ENCODE results near the gene BCL11A. TPM values are rescaled to one million over a fixed set of nuclear protein-coding genes. Genes with fewer than 3 reads are reported as not detected.

BCL11A gene
- total RNA-seq, 1 donor from 2014 or later = 0.40 TPM

DNA sequence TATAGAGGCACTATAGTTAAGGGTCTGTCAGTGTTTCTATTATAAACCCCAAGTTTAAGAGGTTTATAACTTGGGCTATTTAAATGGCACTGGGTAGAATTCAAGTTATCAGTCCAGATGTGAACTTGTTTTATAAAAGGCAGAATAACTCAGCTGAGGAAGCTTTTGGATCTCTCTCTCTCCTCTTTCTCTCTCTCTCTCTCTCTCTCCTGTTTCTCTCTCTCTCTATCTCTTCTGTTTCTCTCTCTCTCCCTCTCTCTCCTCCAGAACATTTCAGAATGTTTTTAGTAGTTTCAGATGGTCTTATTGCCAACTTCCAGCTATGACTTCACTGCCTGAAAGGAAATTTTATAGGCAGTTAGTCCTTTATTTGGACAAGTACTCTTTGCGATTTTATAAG, 6.4 kb upstream of the BCL11A start:
- no peak for DNase-seq (ENCODE audit: low read depth in 2 of 2)

DNA sequence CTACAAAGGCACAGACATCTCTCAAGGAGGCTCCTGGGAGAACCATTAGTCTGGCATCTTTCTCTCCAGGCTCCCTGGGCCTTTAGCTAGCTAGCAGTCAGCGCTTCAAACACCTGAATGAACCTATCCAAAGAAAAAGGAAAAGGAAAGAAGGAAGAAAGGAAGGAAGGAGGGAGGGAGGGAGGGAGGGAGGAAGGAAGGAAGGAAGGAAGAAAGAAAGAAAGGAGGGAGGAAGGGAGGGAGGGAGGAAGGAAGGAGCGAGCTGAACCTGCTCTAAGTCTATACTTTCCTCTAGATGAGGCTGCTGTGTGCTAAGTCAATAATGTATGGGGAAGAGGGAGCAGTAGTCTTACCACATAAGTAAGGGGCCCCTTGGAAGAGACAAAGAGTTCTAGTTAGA, 5.1 kb upstream of the BCL11A start:
- no peak for DNase-seq (ENCODE audit: low read depth in 2 of 2)

DNA sequence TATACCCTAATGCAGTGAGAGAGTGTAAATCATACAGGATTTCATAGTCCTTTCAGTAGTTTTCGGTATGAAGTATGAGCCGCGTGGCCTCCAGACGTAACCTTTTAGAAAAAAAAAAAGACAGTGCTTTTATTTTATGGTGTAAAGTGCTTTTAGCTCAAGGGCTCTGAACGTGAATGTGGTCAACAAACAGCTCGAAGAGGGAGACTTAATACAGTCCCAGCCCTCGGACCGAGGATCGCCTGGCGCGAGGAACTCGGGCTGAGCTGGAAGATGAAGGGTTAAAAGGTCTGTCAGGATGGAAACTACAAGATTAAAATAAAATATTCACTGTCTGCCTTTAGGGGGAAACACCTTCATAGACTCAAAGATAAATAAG, 4.0 kb upstream of the BCL11A start:
- no peak for DNase-seq (ENCODE audit: low read depth in 2 of 2)

DNA sequence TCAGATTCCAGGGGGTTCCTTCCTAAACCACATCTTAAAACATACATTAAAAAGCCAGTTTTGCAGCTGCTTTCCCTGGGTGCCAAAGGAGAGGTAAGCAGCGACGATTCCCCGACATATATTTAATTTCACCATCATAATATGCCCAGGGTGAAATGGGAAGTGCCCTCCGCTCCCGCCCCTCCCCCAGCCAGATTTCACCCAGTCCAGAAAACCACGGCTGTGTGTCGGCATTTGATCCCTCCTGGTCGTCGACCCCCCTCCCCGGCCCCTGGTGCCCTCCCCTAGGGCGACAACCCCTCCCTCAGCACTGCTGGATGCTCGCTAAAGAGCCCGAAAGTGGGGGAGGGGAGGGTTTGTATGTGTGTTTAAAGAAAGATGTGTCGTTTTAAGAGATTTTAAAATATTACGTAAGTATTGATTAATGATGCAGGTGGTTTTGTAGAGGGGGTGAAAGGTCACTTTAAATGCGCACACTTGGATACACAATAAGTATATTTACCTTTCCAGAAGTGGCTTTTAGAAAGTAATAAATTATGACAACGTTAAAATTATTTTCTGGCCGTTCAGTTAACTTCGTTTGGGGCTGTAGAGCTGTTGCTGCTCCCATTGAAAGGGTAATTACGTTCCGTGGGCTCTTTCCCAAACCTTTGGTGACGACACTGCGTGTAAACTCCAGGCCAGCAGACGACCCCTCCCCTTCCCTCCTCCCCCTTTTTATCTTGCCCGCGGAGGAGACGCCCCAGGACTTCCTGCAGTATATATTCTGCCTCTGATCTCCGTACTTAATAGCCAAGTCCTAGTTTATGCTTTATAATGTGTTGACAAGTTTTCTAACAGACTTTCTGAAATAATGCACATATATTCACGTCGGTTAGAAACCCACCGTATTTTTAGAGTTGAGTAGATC, 3.4 kb upstream of the BCL11A start:
- DNase-seq (ENCODE audit: low read depth in 2 of 2) = no peak

GRCh38 chr2:60556175-60556574, 2.7 kb upstream of the BCL11A start:
- DNase-seq (ENCODE audit: low read depth in 2 of 2) = no peak

GRCh38 chr2:60555783-60556139, 2.3 kb upstream of the BCL11A start:
- no peak for DNase-seq (ENCODE audit: low read depth in 2 of 2)

- DNase-seq (ENCODE audit: low read depth in 2 of 2) = peak; percentile 70 to 88
Observed at GRCh38 chr2:60555066-60555782, 1.8 kb upstream of the BCL11A start.

- DNase-seq (ENCODE audit: low read depth in 2 of 2) = no peak
Observed at GRCh38 chr2:60554646-60555065, 1.2 kb upstream of the BCL11A start.

DNA sequence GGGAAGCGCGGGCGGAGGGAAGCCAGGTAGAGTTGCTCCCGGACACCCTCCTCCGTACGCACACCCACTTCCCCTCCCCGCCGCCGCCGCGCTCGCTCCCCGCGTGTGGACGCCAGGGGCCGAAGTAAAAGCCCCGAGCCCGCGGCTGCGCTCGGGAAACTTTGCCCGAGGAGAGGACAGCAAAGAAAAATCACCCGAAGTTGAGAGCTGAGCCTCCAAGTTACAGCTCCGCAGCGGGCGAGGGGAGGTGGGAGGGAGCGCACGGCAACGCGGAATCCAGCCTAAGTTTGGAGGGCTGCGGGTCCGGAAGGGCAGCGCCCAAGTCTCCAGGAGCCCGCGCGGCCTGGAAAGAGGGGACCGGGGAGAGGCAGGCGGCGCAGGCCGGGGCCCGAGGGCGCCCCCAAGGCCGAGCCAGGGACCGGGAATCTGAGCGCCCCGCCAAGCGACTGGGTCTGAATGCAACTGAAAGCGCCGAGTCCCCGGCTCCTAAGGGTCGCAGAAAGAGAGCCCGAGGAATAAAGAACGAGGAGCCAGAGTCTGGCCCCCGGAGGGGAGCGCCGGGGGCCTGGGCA, 706 bp upstream of the BCL11A start:
- peak in 1 of 2 donors; percentile 41 for DNase-seq (ENCODE audit: low read depth in 2 of 2)

DNA sequence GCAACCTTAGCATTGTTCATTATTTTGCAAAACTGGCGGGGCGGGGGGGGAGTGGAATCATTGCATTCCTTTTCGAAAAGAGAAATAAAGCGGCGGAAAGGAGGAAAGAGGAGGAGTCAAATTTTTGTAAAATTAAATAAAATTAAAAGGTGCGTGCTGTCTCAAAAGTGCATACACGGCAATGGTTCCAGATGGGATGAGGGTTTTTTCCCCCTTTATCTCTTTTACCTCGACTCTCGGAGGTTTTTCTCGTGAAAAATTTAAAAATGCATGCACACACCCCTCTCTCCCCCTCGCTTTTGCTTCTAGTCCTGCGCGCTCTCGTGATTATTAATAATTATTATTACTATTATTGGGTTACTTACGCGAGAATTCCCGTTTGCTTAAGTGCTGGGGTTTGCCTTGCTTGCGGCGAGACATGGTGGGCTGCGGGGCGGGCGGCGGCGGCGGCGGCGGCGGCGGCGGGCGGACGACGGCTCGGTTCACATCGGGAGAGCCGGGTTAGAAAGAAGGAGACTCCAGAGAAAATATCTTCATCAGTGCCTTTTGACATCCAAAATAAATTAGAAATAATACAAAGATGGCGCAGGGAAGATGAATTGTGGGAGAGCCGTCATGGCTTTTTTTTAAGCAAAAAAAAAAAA, 481 bp downstream of the BCL11A start:
- no peak for DNase-seq (ENCODE audit: low read depth in 2 of 2)

DNA sequence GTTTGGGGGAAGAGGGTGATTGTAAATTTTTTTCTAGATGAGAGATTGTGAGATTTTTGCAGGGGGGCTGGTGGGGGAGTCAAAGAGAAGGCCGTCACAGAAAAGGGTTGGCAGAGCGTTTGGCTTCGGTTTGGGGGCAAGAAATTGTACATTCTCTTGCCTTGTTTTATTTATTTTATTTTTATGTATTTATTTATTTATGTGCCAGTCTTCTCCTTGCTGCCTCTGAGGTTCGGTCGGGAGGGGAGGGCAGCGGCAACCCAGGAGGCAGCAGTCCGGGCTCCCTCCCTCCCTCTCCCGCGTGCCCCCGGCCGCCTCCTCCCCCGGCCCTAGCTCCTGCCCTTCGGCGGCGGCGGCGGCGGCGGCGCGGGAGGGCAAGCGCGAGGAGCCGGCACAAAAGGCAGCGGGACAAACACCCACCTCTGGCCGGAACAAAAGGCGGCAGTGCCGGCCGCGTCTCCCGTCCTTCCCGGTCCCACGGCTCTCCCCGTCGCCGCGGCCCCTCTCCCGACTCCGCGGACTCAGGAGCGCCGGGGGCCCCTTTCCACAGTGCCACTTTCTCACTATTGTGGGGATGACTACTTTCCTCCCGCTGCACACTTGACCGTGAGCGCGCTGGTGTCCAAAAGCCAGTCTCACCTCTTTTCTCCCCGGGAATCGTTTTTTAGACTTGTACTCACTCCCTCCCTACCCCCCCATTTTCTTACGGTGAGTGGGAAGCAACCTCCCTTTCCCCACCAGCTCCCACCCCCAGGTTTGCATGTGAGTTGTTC, 1.2 kb downstream of the BCL11A start:
- DNase-seq (ENCODE audit: low read depth in 2 of 2) = no peak

DNA sequence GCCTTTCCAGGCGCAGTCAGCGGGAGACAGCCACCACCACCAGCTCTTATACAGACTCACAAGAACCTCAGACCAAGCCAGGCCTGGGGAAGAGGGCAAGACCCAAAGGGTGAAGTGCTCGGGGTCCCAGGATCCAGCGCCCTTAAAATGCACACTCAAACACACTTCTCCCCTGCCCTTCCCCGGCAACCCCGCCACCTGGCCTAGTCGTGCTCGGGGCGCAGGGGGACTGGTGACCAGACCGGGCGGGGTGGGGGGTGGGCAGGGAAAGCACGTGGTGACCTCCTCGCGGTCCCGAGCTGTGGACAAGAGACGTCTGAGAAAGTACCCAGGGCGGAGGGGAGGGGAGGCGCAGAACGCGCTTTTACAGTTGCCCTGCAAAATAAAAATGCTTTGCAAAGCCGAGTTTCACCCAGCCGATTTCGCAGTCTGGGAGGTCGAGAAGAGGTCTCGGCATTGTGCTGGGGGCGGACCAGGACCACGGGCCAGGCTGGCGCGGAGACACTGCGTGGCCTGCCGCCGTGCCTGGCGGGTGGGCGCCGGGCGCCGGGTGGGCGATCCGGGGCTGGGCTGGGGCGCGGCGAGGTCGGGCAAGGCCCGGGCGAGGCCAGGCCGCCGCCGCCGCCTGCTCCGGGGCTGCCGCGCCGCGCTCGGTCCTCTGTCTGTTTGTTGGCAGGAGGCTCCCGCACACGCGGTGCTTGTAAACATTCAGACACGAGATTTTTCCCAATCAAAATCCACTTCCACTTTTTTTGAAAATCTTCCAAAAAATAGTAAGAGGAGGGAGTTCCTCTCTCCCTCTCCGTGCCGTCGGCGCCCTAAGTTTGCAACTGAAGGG, 2.0 kb downstream of the BCL11A start:
- peak in 1 of 2 donors; percentile 46 for DNase-seq (ENCODE audit: low read depth in 2 of 2)

- no peak for DNase-seq (ENCODE audit: low read depth in 2 of 2)
Observed at GRCh38 chr2:60550984-60551239, 2.5 kb downstream of the BCL11A start.

- peak; percentile 61 to 83 for DNase-seq (ENCODE audit: low read depth in 2 of 2)
Observed at GRCh38 chr2:60550178-60550983, 3.1 kb downstream of the BCL11A start.

DNA sequence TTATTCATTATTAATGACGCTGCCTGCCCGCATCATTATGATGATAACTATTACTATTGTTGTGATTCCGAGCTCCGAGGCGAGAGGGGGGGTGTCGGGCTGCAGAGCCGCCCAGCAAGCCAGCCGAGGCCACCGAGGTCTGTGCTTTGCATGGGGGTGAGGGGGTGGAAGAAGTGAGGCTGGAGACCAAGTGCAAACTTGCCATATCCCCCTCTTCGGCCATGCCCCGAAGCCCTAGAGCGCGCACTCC, 3.6 kb downstream of the BCL11A start:
- DNase-seq (ENCODE audit: low read depth in 2 of 2) = peak in 1 of 2 donors; percentile 33

DNA sequence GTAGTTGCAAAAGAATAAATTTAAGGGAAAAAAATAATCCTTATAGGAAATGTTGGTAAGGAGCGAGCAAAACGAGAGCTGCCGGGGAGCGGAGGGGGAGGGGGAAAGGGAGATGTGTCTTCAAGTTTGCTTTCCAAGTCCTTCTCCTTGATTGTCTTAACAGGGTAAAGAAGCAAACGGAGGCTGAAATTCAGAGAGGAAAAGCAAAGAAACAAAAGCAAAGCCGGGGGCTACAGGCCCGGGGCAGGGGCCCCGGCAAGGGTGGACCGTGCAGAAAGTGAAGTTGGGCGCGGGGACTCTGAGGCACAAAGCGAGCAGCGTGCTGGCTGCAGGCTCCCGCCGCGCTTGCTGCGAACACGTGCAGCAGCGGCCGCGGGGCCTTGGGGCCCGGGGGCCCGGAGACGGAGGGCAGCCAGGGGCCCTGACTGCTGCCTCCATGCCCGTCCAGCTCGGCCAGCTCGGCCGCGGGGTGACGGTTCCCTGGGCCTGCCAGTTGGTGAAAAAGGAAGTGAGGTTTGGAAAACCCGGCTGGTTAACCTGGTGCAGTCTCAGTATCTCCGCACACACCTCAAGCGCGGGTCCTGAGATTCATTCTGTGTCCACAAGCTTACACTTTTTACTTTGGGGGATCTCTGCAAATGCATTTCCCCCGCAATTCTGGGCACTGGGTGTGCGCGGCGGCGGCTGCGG, 4.1 kb downstream of the BCL11A start:
- DNase-seq (ENCODE audit: low read depth in 2 of 2) = no peak

DNA sequence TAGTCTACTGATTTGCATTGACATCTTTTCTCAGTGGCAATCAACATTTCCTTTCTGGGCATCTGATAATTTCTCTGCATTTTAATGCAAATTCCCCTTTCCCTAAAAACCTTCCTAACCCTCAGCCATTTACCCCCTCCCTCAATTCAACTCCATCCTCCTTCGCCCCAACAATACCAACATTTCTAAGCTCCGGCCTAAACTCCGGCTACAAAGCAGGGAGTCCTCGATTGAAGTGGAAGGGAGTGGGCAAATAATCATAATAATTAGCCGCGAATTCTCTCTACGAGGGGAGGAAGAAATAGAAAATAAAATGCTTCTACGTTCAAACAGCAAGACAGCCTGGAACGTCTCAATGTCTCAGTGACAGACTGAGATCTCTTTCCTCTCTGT, 4.6 kb downstream of the BCL11A start:
- no peak for DNase-seq (ENCODE audit: low read depth in 2 of 2)

DNA sequence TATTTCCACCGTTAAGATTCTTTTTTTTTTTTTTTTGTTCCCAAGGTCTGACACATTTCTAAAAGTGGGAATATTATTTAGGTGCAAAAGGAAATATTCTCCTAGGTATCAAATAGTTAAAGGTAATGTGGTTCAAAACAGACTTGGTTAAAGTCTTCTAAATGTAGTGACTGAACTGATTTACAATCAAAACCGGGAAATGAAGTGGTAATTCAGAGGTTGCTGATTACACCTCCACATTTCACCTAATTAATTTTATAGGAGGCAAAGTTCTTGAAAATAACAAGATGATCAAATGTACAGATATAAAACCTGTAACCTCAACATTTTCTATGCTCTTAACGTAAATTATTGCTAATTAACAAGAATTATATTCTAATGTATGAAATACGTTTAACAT, 5.1 kb downstream of the BCL11A start:
- no peak for DNase-seq (ENCODE audit: low read depth in 2 of 2)

GRCh38 chr2:60547841-60548240, 5.6 kb downstream of the BCL11A start:
- DNase-seq (ENCODE audit: low read depth in 2 of 2) = no peak

Data from lung microvascular endothelial cell (primary cell).